ACC112 (cell line): ENCODE measurements around the gene EXOC3L1.
A peak's percentile ranks its signal among the peaks of the same experiment; 100 is the strongest.

Source experiments
- H2AFZ ChIP-seq: fragments of 200-600 bp; sonication (generic); one replicate; pipeline ENCODE4 v1.6.0; 2017; ENCODE audit warnings: antibody characterized with exemption, low read length; ENCODE audit not compliant: unreplicated experiment
- H3K27ac ChIP-seq: fragments of 200-600 bp; sonication (generic); 2 replicates; pipeline ENCODE4 v1.5.1; 2014; ENCODE audit warnings: low read depth, mild to moderate bottlenecking, antibody characterized with exemption, low read length, moderate library complexity
- H3K27me3 ChIP-seq: fragments of 200-600 bp; sonication (generic); 2 replicates; pipeline ENCODE4 v1.6.1; 2014; ENCODE audit warnings: mild to moderate bottlenecking, antibody characterized with exemption, low read length, moderate library complexity, mixed read lengths; ENCODE audit not compliant: insufficient read depth
- H3K36me3 ChIP-seq: fragments of 200-600 bp; sonication (generic); 2 replicates; pipeline ENCODE4 v1.6.1; 2016; ENCODE audit warnings: mild to moderate bottlenecking, antibody characterized with exemption, low read length, moderate library complexity, mixed read lengths; ENCODE audit not compliant: insufficient read depth
- H3K4me1 ChIP-seq: fragments of 200-600 bp; sonication (generic); one replicate; pipeline ENCODE4 v1.6.1; 2016; ENCODE audit warnings: low read length, mixed read lengths; ENCODE audit not compliant: insufficient read depth, unreplicated experiment, control insufficient read depth
- H3K4me3 ChIP-seq: fragments of 200-600 bp; sonication (generic); 2 replicates; pipeline ENCODE4 v1.5.1; 2014; ENCODE audit warnings: mild to moderate bottlenecking, low read depth, low read length
- H3K79me2 ChIP-seq: fragments of 200-600 bp; sonication (generic); one replicate; pipeline ENCODE4 v1.6.0; 2016; ENCODE audit warnings: low read length; ENCODE audit not compliant: control insufficient read depth, unreplicated experiment, insufficient read depth

EXOC3L1 gene

DNA sequence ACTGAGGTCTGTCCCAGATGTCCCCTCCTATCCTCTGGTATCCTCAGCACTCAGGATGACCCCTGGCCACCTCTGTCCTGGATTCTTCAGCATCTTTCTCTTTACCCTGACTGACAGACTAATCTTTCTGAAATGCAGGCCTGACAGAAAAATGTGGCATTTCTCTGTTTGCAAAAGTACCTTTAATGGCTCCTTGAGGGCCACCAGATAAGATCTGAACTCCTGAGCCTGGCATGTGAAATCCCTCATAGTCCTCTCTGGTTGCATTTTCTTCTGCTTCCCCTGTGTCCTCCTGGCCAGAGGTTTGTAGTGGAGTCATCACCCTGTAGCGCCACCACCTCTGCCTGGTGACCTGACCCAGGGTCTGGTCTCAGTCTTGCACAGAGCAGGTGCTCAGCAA is 6.9 kb upstream of the EXOC3L1 start:
- H3K36me3 ChIP-seq: peaks cover 26% of the 10 kb centered on the region; the same call in 1 of the 2 replicates
- peaks cover 36% of the 10 kb centered on the region for H3K79me2 ChIP-seq
- no peak overlapping the region for H2AFZ ChIP-seq
- no peak overlapping the region for H3K27ac ChIP-seq
- peaks cover 16% of the 10 kb centered on the region for H3K4me1 ChIP-seq
- H3K4me3 ChIP-seq: no peak overlapping the region
- H3K27me3 ChIP-seq: no peaks in the 10 kb centered on the region

GRCh38 chr16:67195676-67196075 is 5.7 kb upstream of the EXOC3L1 start:
- H3K4me1 ChIP-seq: peaks cover 20% of the 10 kb centered on the region
- no peak overlapping the region for H3K27ac ChIP-seq
- H3K4me3 ChIP-seq: no peak overlapping the region
- H3K27me3 ChIP-seq: no peaks in the 10 kb centered on the region
- no peak overlapping the region for H2AFZ ChIP-seq
- H3K36me3 ChIP-seq: peaks cover 25% of the 10 kb centered on the region; the same call in 1 of the 2 replicates
- H3K79me2 ChIP-seq: peaks cover 36% of the 10 kb centered on the region

DNA sequence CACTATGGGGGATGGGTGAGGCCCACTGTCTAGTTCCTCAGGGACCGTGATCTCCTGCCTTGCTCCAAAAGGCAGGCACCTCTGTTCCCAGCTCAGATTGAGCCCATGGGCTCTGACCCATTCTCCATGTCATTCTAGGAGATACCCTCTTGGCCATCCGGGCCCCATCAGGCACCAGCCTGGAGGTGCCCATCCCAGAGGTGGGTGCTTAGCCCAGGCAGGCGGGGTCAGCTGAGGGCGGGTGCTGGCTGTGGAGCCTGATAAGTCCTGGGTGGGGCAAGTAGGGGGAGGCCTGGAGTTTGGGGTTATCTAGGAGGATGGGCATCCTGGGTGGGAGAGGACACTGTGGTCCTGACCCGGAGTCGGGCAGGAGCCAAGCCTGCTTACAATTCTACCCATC is 4.3 kb upstream of the EXOC3L1 start:
- Histone ChIP-seq H3K27ac (no peak overlapping the region), H3K36me3 (peaks cover 24% of the 10 kb centered on the region; the same call in 1 of the 2 replicates), H3K4me3 (peak overlapping the region; percentile 96; the same call in 1 of the 2 replicates), H3K4me1 (peaks cover 20% of the 10 kb centered on the region), H2AFZ (no peak overlapping the region), H3K79me2 (peaks cover 36% of the 10 kb centered on the region), H3K27me3 (no peaks in the 10 kb centered on the region)

- Histone ChIP-seq H3K36me3 (peaks cover 24% of the 10 kb centered on the region; the same call in 1 of the 2 replicates), H2AFZ (no peak overlapping the region), H3K4me3 (peak overlapping the region; percentile 96), H3K79me2 (peaks cover 36% of the 10 kb centered on the region), H3K27me3 (no peaks in the 10 kb centered on the region), H3K27ac (no peak overlapping the region), H3K4me1 (peaks cover 20% of the 10 kb centered on the region)
Observed at GRCh38 chr16:67193536-67193935, 3.6 kb upstream of the EXOC3L1 start.

DNA sequence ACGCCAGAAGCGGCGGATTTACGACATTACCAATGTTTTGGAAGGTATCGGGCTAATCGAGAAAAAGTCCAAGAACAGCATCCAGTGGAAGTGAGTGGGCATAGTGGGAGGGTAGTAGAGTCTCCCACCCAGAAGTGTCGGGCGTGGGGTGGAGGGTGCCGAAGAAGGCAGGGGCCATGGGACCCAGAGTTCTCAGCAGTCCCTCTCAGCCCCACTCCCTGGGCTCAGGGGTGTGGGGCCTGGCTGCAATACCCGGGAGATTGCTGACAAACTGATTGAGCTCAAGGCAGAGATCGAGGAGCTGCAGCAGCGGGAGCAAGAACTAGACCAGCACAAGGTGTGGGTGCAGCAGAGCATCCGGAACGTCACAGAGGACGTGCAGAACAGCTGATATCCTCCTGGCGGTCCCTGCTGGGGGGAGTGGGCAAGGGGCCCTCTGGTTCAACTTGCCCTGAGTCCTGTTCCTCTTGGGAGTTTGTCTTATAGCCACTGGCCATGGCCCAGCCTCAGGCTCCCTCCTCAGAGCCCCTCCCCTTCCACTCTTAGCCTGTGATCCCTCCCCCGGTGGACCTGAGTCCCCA is 2.9 kb upstream of the EXOC3L1 start:
- Histone ChIP-seq H3K36me3 (peaks cover 21% of the 10 kb centered on the region; the same call in 1 of the 2 replicates), H3K79me2 (peaks cover 36% of the 10 kb centered on the region), H2AFZ (no peak overlapping the region), H3K27me3 (no peaks in the 10 kb centered on the region), H3K4me3 (peak overlapping the region; percentile 96), H3K27ac (peak overlapping the region; percentile 46), H3K4me1 (peaks cover 20% of the 10 kb centered on the region)

DNA sequence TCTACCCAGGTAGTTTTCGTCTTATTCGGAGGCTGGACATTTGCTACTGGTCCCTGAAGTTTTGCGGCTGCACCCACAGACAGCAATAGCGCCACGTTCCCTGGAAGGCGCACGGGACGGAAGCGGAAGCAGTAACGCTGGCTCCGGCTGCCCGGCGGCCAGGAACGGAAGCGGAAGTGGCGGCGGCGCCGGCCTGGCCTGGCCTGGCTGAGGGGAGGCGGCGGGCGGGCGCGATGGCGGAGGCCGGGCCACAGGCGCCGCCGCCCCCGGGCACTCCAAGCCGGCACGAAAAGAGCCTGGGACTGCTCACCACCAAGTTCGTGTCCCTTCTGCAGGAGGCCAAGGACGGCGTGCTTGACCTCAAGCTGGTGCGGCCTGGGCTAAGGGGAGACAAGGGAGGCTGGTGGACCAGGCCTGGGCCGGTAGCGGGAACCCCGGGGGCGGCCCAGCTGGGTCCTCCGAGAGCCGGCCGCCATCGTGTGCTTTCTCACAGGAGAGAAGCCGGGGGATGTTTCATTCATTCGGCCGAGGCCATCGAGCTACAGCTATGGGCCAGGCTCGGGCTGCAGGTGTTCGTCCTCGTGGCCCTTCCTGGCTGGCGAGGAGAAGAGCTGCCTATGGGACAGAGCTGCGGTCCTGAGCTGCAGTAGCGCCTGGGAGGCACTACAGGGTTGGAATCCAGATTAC is 2.2 kb upstream of the EXOC3L1 start, which contains the start of gene E2F4:
TSS of gene E2F4 (plus strand) at position 161 of the 687 bp plus-strand sequence. CDS start at position 234, 73 bp downstream.
- H2AFZ ChIP-seq: peak within 1 kb of the TSS; percentile 21
- H3K27ac ChIP-seq: peak within 1 kb of the TSS; percentile 46
- H3K4me3 ChIP-seq: peak within 1 kb of the TSS; percentile 96
- H3K79me2 ChIP-seq: peaks cover 36% of the 10 kb centered on the region
- H3K4me1 ChIP-seq: peaks cover 20% of the 10 kb centered on the region
- peaks cover 19% of the 10 kb centered on the region; the same call in 1 of the 2 replicates for H3K36me3 ChIP-seq
- no peaks in the 10 kb centered on the region for H3K27me3 ChIP-seq

DNA sequence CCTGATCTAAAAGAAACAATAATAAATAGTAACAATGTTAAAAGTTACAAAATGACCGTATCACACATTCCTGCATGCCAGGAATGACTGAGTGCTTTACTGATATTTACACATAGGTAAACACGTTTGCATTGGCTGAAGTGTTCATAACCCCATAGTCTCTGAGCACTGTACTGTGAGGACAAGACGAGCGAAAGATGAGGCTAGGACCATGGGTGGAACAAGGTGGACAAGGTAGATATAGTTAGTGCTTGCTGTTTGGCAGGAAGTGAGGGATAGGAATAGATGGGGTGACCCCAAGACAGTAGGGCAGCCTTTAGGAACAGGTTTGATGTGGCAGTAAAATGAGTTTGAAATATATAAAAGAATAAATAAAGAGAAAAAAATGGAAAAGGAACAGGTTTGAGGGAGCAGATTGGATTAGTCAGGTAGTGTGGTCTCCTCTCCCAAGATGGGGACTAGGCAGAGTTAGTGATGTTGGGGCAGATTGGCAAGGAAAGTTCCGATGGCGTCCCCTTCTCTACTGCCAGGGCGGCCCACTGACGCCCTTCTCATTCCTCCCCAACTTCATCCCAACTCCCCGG is 1.6 kb upstream of the EXOC3L1 start:
- peaks cover 26% of the 10 kb centered on the region for H3K4me1 ChIP-seq
- H3K27me3 ChIP-seq: no peaks in the 10 kb centered on the region
- peaks cover 17% of the 10 kb centered on the region; the same call in 1 of the 2 replicates for H3K36me3 ChIP-seq
- H3K79me2 ChIP-seq: peaks cover 36% of the 10 kb centered on the region
- no peak overlapping the region for H2AFZ ChIP-seq
- H3K4me3 ChIP-seq: peak overlapping the region; percentile 96
- H3K27ac ChIP-seq: no peak overlapping the region

- Histone ChIP-seq H3K4me3 (no peak overlapping the region), H3K4me1 (peaks cover 34% of the 10 kb centered on the region), H3K27me3 (no peaks in the 10 kb centered on the region), H3K36me3 (peaks cover 11% of the 10 kb centered on the region; the same call in 1 of the 2 replicates), H2AFZ (no peak overlapping the region), H3K27ac (no peak overlapping the region), H3K79me2 (peaks cover 31% of the 10 kb centered on the region)
Observed at GRCh38 chr16:67190448-67191399, 788 bp upstream of the EXOC3L1 start.

- no peaks in the 10 kb centered on the region for H3K36me3 ChIP-seq
- H3K79me2 ChIP-seq: peaks cover 18% of the 10 kb centered on the region
- no peak overlapping the region for H2AFZ ChIP-seq
- H3K4me1 ChIP-seq: peaks cover 29% of the 10 kb centered on the region
- no peak overlapping the region for H3K4me3 ChIP-seq
- no peak overlapping the region for H3K27ac ChIP-seq
- H3K27me3 ChIP-seq: no peaks in the 10 kb centered on the region
Observed at GRCh38 chr16:67188798-67189197, 1.1 kb downstream of the EXOC3L1 start.

- no peaks in the 10 kb centered on the region for H3K27me3 ChIP-seq
- no peak overlapping the region for H3K4me3 ChIP-seq
- no peak overlapping the region for H2AFZ ChIP-seq
- H3K79me2 ChIP-seq: peaks cover 13% of the 10 kb centered on the region
- no peak overlapping the region for H3K27ac ChIP-seq
- H3K36me3 ChIP-seq: no peaks in the 10 kb centered on the region
- H3K4me1 ChIP-seq: peaks cover 25% of the 10 kb centered on the region
Observed at GRCh38 chr16:67188323-67188722, 1.6 kb downstream of the EXOC3L1 start.
